ENCODE results near the gene PHACTR1.

Gene PHACTR1

GRCh38 chr6:12716298-12716916, at the start of gene PHACTR1:
TSS of gene PHACTR1 (plus strand) at chr6:12716767.
- Histone ChIP-seq H3K4me1 (ENCODE audit: control insufficient read depth, insufficient read depth, low read length, unreplicated experiment) (no peaks in the 10 kb centered on the region), H3K36me3 (ENCODE audit: insufficient read depth, low read length) (no peaks in the 10 kb centered on the region), H3K4me3 (ENCODE audit: low read depth, low read length) (no peak within 1 kb of the TSS), H3K27ac (ENCODE audit: low read depth, low read length) (no peak within 1 kb of the TSS), H3K79me2 (ENCODE audit: control insufficient read depth, insufficient read depth, low read length, unreplicated experiment) (no peaks in the 10 kb centered on the region), H3K27me3 (ENCODE audit: insufficient read depth, low read length) (peaks cover 41% of the 10 kb centered on the region), H2AFZ (ENCODE audit: low read length, unreplicated experiment) (no peak within 1 kb of the TSS)

- Histone ChIP-seq H3K4me1 (ENCODE audit: control insufficient read depth, insufficient read depth, low read length, unreplicated experiment) (no peaks in the 10 kb centered on the region), H3K36me3 (ENCODE audit: insufficient read depth, low read length) (no peaks in the 10 kb centered on the region), H3K27me3 (ENCODE audit: insufficient read depth, low read length) (peaks cover 12% of the 10 kb centered on the region; the same call in 1 of the 2 replicates), H2AFZ (ENCODE audit: low read length, unreplicated experiment) (no peak overlapping the region), H3K79me2 (ENCODE audit: control insufficient read depth, insufficient read depth, low read length, unreplicated experiment) (no peaks in the 10 kb centered on the region), H3K4me3 (ENCODE audit: low read depth, low read length) (no peak overlapping the region), H3K27ac (ENCODE audit: low read depth, low read length) (no peak overlapping the region)
Observed at GRCh38 chr6:12666886-12667285, 49.7 kb upstream of the PHACTR1 start.

- Histone ChIP-seq H3K4me1 (ENCODE audit: control insufficient read depth, insufficient read depth, low read length, unreplicated experiment) (no peaks in the 10 kb centered on the region), H2AFZ (ENCODE audit: low read length, unreplicated experiment) (no peak overlapping the region), H3K27me3 (ENCODE audit: insufficient read depth, low read length) (no peaks in the 10 kb centered on the region), H3K79me2 (ENCODE audit: control insufficient read depth, insufficient read depth, low read length, unreplicated experiment) (no peaks in the 10 kb centered on the region), H3K27ac (ENCODE audit: low read depth, low read length) (no peak overlapping the region), H3K4me3 (ENCODE audit: low read depth, low read length) (no peak overlapping the region), H3K36me3 (ENCODE audit: insufficient read depth, low read length) (no peaks in the 10 kb centered on the region)
Observed at GRCh38 chr6:12675931-12676330, 40.6 kb upstream of the PHACTR1 start.

GRCh38 chr6:12679341-12679740, 37.2 kb upstream of the PHACTR1 start:
- no peaks in the 10 kb centered on the region for H3K27me3 ChIP-seq (ENCODE audit: insufficient read depth, low read length)
- no peaks in the 10 kb centered on the region for H3K36me3 ChIP-seq (ENCODE audit: insufficient read depth, low read length)
- no peak overlapping the region for H3K27ac ChIP-seq (ENCODE audit: low read depth, low read length)
- H3K79me2 ChIP-seq (ENCODE audit: control insufficient read depth, insufficient read depth, low read length, unreplicated experiment) = no peaks in the 10 kb centered on the region
- no peak overlapping the region for H3K4me3 ChIP-seq (ENCODE audit: low read depth, low read length)
- H2AFZ ChIP-seq (ENCODE audit: low read length, unreplicated experiment) = no peak overlapping the region
- H3K4me1 ChIP-seq (ENCODE audit: control insufficient read depth, insufficient read depth, low read length, unreplicated experiment) = no peaks in the 10 kb centered on the region

GRCh38 chr6:12693122-12693521, 23.4 kb upstream of the PHACTR1 start:
- H3K27ac ChIP-seq (ENCODE audit: low read depth, low read length) = no peak overlapping the region
- no peaks in the 10 kb centered on the region for H3K79me2 ChIP-seq (ENCODE audit: control insufficient read depth, insufficient read depth, low read length, unreplicated experiment)
- H2AFZ ChIP-seq (ENCODE audit: low read length, unreplicated experiment) = no peak overlapping the region
- no peaks in the 10 kb centered on the region for H3K4me1 ChIP-seq (ENCODE audit: control insufficient read depth, insufficient read depth, low read length, unreplicated experiment)
- H3K4me3 ChIP-seq (ENCODE audit: low read depth, low read length) = no peak overlapping the region
- no peaks in the 10 kb centered on the region for H3K36me3 ChIP-seq (ENCODE audit: insufficient read depth, low read length)
- no peaks in the 10 kb centered on the region; the same call in 1 of the 2 replicates for H3K27me3 ChIP-seq (ENCODE audit: insufficient read depth, low read length)

GRCh38 chr6:12698298-12698697, 18.3 kb upstream of the PHACTR1 start:
- no peak overlapping the region for H3K4me3 ChIP-seq (ENCODE audit: low read depth, low read length)

GRCh38 chr6:12704946-12705345, 11.6 kb upstream of the PHACTR1 start:
- Histone ChIP-seq H3K79me2 (ENCODE audit: control insufficient read depth, insufficient read depth, low read length, unreplicated experiment) (no peaks in the 10 kb centered on the region), H2AFZ (ENCODE audit: low read length, unreplicated experiment) (no peak overlapping the region), H3K36me3 (ENCODE audit: insufficient read depth, low read length) (no peaks in the 10 kb centered on the region), H3K27ac (ENCODE audit: low read depth, low read length) (no peak overlapping the region), H3K4me3 (ENCODE audit: low read depth, low read length) (no peak overlapping the region), H3K4me1 (ENCODE audit: control insufficient read depth, insufficient read depth, low read length, unreplicated experiment) (no peaks in the 10 kb centered on the region), H3K27me3 (ENCODE audit: insufficient read depth, low read length) (no peaks in the 10 kb centered on the region)

More at GRCh38 chr6:12698298-12698697, 18.3 kb upstream of the PHACTR1 start:
- H2AFZ ChIP-seq (ENCODE audit: low read length, unreplicated experiment) = no peak overlapping the region
- H3K27ac ChIP-seq (ENCODE audit: low read depth, low read length) = no peak overlapping the region
- H3K79me2 ChIP-seq (ENCODE audit: control insufficient read depth, insufficient read depth, low read length, unreplicated experiment) = no peaks in the 10 kb centered on the region
- no peaks in the 10 kb centered on the region for H3K36me3 ChIP-seq (ENCODE audit: insufficient read depth, low read length)
- H3K27me3 ChIP-seq (ENCODE audit: insufficient read depth, low read length) = no peaks in the 10 kb centered on the region
- no peaks in the 10 kb centered on the region for H3K4me1 ChIP-seq (ENCODE audit: control insufficient read depth, insufficient read depth, low read length, unreplicated experiment)

- Histone ChIP-seq H3K36me3 (ENCODE audit: insufficient read depth, low read length) (no peaks in the 10 kb centered on the region), H3K27ac (ENCODE audit: low read depth, low read length) (no peak overlapping the region), H3K79me2 (ENCODE audit: control insufficient read depth, insufficient read depth, low read length, unreplicated experiment) (no peaks in the 10 kb centered on the region), H3K4me1 (ENCODE audit: control insufficient read depth, insufficient read depth, low read length, unreplicated experiment) (no peaks in the 10 kb centered on the region), H3K27me3 (ENCODE audit: insufficient read depth, low read length) (no peaks in the 10 kb centered on the region), H3K4me3 (ENCODE audit: low read depth, low read length) (no peak overlapping the region), H2AFZ (ENCODE audit: low read length, unreplicated experiment) (no peak overlapping the region)
Observed at GRCh38 chr6:12709116-12709515, 7.5 kb upstream of the PHACTR1 start.

- Histone ChIP-seq H3K79me2 (ENCODE audit: control insufficient read depth, insufficient read depth, low read length, unreplicated experiment) (no peaks in the 10 kb centered on the region), H3K4me1 (ENCODE audit: control insufficient read depth, insufficient read depth, low read length, unreplicated experiment) (no peaks in the 10 kb centered on the region), H3K27ac (ENCODE audit: low read depth, low read length) (no peak overlapping the region), H2AFZ (ENCODE audit: low read length, unreplicated experiment) (no peak overlapping the region), H3K36me3 (ENCODE audit: insufficient read depth, low read length) (no peaks in the 10 kb centered on the region), H3K27me3 (ENCODE audit: insufficient read depth, low read length) (no peaks in the 10 kb centered on the region), H3K4me3 (ENCODE audit: low read depth, low read length) (no peak overlapping the region)
Observed at GRCh38 chr6:12709556-12710232, 6.9 kb upstream of the PHACTR1 start.

- Histone ChIP-seq H3K4me3 (ENCODE audit: low read depth, low read length) (no peak overlapping the region), H2AFZ (ENCODE audit: low read length, unreplicated experiment) (no peak overlapping the region), H3K27ac (ENCODE audit: low read depth, low read length) (no peak overlapping the region), H3K79me2 (ENCODE audit: control insufficient read depth, insufficient read depth, low read length, unreplicated experiment) (no peaks in the 10 kb centered on the region), H3K4me1 (ENCODE audit: control insufficient read depth, insufficient read depth, low read length, unreplicated experiment) (no peaks in the 10 kb centered on the region), H3K36me3 (ENCODE audit: insufficient read depth, low read length) (no peaks in the 10 kb centered on the region), H3K27me3 (ENCODE audit: insufficient read depth, low read length) (peaks cover 5% of the 10 kb centered on the region; the same call in 1 of the 2 replicates)
Observed at GRCh38 chr6:12710921-12711320, 5.6 kb upstream of the PHACTR1 start.

GRCh38 chr6:12714022-12714421, 2.5 kb upstream of the PHACTR1 start:
- Histone ChIP-seq H3K4me1 (ENCODE audit: control insufficient read depth, insufficient read depth, low read length, unreplicated experiment) (no peaks in the 10 kb centered on the region), H3K27me3 (ENCODE audit: insufficient read depth, low read length) (peaks cover 33% of the 10 kb centered on the region), H3K4me3 (ENCODE audit: low read depth, low read length) (no peak overlapping the region), H2AFZ (ENCODE audit: low read length, unreplicated experiment) (no peak overlapping the region), H3K27ac (ENCODE audit: low read depth, low read length) (no peak overlapping the region), H3K79me2 (ENCODE audit: control insufficient read depth, insufficient read depth, low read length, unreplicated experiment) (no peaks in the 10 kb centered on the region), H3K36me3 (ENCODE audit: insufficient read depth, low read length) (no peaks in the 10 kb centered on the region)

Data from ACC112 (cell line).